Mesenteric fat pad (tissue), 1 donor: ENCODE results near the gene GET3. TPM values are rescaled to one million over a fixed set of nuclear protein-coding genes. Genes with fewer than 3 reads are reported as not detected.

Source experiments
- DNase-seq: peaks from one replicate; pipeline ENCODE4 v3.0.0-alpha.2; 2020; ENCODE audit warnings: low spot score
- total RNA-seq: library from RNA; stranded (reverse); fragmentation: NEBNext Ultra II Directional; extraction: Animal tissue kit (Norgen Biotek cat#: 25700); gene quantifications from one replicate; pipeline ENCODE4 v1.2.1, GENCODE V29; 2021
- donor health status: DM: yes; HTN: yes; CAD: no.

The GET3 gene
- total RNA-seq, 1 donor from 2014 or later = 57.6 TPM

DNA sequence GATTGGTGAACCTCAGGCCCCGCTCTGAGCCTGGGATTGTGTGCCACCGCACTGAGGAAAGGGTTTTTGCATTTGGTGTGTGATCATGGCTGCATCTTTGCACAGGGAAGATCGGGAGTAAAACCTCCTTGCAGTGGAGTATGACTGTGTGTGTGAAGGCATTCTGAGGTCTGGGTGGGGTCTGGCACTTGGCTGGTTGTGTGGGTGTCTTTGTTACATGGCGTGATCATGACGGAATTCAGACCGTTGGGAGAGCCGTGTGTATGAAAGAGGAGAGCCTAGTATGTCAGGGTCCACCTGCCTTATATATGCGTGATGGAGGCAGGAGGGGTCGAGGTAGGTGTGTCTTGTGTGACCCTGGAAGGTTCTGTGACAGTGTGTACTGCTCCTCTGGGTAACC lies 13.6 kb downstream of the GET3 start:
- DNase-seq = no peak

DNA sequence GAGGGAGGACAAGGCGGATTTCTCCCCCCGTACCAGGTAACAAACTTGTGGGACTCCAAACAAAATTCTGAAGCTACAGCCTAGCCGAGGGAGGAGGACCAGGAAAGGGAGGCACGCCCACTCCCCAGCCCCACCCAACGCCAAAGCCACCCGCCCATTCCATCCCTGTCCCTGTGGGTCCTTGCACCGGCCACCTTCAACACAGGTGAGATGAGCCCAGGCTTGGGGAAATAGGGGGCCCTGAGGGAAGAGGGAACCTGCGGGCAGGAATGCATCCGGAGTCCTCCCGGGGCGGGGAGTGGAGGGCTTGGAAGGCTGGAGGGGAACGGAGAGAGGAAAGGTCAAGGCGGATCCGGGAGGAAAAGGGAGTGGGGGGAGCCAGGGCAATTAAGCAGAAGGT lies 14.3 kb downstream of the GET3 start, which contains the start of gene BEST2:
Gene BEST2 (plus strand): TSS at position 157 of the 400 bp plus-strand sequence. CDS start 802 bp downstream, outside the sequence.
- no peak for DNase-seq

DNA sequence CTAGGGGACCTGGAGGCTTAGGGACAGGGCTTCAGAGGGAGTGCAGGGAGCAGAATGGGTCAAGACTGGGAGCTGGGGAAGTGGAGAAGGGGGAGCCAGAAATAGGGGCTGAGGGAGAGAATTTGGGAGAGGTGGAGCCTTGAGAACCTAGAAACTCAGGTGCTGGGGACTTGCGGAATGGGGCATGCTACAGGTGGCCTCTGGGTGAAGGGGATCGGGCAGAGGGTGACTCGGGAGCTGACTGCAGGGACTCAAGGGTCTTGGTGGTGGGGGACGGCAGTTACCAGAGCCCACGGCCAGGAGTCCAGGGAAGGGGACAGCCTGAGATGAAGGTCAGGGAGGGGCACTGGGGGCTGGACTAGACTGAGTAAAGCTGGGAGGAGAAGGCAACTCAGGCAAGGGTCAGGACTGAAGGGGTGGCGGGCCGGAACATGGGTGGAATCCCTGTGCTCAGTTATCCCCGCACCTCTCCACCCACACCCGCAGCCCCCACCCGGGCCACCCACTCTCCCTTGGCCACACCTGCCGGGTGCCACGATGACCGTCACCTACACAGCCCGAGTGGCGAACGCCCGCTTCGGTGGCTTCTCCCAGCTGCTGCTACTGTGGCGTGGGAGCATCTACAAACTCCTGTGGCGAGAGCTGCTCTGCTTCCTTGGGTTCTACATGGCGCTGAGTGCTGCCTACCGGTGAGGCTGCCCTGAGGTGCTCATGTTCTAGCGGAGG lies 14.9 kb downstream of the GET3 start:
- DNase-seq = no peak

- no peak for DNase-seq
These were observed 17.3 kb downstream of the GET3 start for GRCh38 chr19:12754465-12755196.

- DNase-seq = no peak
These were observed 19.0 kb downstream of the GET3 start for GRCh38 chr19:12756150-12756883.

DNA sequence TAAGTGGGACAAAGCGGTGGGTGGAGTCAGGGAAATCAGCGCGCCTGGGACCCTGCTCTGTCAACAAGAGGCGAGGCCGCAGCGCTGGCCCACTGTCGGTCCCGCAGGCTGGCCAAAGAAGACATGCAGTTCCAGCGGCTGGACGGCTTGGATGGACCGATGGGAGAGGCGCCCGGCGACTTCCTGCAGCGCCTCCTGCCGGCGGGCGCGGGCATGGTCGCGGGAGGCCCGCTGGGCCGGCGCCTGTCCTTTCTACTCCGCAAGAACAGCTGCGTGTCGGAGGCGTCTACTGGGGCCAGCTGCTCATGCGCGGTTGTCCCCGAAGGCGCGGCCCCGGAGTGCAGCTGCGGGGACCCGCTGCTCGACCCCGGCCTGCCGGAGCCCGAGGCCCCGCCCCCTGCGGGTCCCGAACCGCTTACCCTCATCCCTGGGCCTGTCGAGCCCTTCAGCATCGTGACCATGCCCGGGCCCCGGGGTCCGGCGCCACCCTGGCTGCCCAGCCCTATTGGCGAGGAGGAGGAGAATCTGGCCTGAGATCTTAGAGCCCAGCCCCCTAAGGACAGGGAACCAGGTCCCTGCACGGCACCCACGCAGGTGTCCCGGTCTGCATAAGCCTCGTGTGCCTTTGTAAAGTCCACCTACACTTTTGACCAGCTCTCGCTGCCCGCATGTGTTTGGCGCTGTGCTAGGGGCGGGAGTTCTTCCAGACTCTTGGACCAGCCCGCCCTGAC lies 20.4 kb downstream of the GET3 start:
- peak; percentile 93 for DNase-seq

DNA sequence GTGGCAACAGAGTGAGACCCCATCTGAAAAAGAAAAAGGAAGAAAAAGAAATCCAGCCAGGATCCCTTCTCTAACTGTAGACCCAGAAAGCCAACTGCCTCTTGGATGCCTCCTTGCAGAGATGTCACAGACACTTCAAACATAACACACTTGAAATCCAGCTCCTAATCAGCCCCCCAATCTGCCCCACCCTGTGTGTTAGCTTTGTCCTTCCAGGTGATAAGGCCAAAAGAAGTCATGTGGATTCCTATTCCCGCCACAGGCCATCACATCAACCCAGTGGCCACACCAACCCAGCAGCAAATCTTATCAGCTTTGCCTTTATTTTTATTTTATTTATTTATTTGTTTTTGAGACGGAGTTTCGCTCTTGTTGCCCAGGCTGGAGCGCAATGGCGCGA lies 22.4 kb downstream of the GET3 start:
- DNase-seq = no peak

GRCh38 chr19:12763100-12763499 lies 25.8 kb downstream of the GET3 start:
- no peak for DNase-seq

GRCh38 chr19:12764698-12765097 lies 27.4 kb downstream of the GET3 start:
- DNase-seq = no peak

- DNase-seq = peak; percentile 94
These were observed 28.8 kb downstream of the GET3 start for GRCh38 chr19:12766051-12766521.

DNA sequence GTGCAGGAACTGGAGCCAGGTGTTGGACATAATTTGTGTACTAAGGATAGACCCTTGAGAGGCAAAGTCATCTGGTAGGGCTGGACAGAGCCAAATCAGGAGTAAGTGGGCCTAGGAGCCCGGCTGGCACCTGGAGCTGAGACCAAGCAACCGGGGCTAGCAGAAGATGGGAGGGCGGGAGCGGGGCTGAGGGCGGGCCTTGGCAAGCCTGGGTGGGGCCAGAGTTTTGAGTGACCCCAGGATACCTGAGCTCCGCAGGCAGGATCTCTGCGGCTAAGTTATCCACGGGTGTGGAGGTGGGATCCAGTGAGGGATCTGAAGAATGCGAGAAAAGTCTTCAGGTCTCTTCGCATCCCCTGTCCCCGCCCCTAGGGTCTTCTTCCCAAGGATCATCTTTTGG lies 29.9 kb downstream of the GET3 start:
- no peak for DNase-seq

DNA sequence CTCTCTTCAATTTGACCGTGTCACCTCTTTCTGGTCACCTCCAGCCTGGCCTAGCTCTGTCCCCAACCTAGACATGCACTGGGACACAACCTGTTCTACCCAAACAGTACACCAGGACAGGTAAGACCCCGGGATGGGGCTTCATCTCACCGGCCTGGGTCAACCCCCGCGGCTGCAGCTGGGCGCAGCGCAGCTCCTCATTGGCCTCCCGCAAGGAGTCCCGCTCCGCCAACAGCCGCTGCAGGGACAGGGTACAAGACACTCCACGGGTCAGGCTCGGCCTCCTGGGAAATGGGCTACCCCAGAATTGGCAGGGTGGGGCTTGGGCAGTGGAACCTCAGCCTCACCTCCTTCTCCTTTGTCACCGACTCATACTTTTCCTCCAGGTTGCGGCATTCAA lies 30.4 kb downstream of the GET3 start:
- no peak for DNase-seq

- DNase-seq = no peak
These were observed 32.4 kb downstream of the GET3 start for GRCh38 chr19:12769689-12770088.

DNA sequence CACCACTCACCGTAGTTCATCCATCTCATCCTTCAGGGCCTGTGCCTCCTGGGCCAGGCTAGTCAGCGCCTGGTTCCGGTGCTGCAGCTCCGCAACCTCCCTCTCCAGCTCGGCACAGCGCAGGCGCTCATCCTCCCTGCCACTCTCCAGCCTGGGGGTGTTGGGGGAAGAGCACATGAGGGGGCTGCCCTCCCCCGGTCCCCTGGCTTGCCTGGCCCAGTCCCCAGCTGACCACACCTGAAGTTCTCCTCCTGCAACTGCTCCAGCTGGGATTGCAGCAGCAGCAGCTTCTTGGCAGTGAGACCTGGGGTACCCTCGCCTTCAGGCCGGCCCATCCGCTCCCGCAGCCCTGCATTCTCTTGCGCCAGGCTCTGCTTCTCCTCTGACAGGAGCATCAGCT lies 33.6 kb downstream of the GET3 start:
- DNase-seq = no peak

DNA sequence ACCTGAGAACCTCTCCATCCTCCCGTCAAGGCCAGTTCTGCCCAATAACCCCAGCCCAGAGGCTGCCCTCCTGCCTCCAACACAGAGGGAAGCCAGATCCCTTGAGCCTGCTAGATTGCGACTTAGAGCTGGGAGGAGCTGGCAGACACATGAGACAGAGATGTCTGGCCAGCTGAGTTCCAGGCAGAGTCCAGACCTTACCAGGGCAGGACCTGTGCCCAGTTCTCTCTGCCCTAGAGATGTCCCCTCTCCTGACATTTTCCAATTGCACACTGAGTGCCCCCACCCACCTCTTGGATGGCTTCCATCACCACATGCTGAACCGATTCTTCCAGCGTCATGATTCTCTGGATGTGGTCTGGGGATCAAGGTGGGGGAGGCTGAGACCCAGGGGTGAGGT lies 35.0 kb downstream of the GET3 start:
- no peak for DNase-seq

DNA sequence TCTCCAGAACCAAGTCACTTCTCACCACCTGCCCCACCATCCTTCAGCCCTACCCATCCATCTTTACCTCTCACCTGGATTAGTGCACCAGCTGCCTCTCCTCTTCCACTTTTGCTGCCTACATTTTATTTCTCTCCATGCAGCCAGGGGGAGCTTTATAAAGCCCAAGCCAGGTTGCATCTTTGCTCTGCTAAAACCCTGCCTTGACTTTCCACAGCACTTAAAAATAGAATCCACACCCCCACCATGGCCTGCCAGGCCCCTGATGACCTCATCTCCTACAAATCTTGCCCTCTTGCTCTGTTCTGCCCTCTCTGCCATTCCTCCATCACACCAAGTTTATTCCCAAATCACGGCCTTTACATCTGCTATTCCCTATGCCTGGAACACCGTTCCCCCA lies 36.3 kb downstream of the GET3 start:
- no peak for DNase-seq

DNA sequence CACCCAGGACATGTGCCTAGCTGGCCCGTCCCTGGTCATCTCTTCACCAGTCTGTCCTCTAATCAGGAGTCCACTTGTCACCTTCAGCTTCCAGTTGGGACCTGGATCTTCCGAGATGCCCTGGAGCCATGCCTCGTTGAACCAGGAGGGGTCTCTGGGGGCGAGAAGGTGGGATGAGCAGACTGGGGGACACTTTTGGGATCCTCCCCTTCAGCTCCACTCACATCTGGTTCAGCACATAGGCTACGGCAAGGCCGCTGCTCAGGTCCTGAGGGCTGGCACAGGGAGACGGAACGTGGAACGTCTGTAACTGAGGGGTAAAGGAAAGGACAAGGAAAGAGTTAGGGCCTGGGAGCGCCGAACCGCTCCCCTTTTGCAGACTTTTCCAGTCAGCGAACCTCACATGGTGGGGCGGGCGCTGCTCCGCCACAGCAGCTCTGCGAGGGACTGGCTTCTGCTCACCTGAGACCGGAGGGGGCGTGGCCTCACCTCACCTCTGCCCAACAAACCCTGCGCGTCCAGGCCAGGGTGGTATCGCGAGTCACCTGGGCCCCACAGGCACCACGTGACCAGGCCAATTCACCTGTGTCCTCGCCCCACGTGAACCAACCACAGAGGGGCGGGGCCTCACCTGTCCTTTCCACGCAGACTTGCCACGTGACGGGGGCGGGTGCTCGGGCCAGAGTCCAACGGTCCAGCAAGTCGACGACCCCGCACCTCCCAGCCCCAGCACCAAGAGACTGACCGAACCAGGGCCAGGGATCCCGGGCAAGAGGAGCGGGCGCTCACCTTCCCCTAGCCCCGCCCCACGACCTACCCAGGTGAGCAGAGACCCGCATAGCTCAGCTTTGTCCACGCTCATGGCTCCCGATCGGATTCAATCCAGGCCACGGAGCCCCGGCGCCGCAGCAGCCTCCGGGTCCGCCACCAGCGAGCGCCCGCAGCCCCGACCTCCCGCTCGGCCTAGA lies 37.6 kb downstream of the GET3 start, which contains the start of gene HOOK2:
Gene HOOK2 (minus strand): TSS at position 965 of the 968 bp plus-strand sequence. CDS start 103 bp downstream, at position 862.
- peak; percentile 92 for DNase-seq

GRCh38 chr19:12777217-12778016 lies 40.1 kb downstream of the GET3 start:
- peak; percentile 96 for DNase-seq
